Measurements from ENCODE around the gene MB21D2.
"Not testable (repeated sequence)": the region's sequence is repeated elsewhere in the genome, so short reads cannot be mapped to it uniquely, and the experiment has no call there.

Gene MB21D2

GRCh38 chr3:192917404-192918274 lies at the start of gene MB21D2:
Gene MB21D2 (minus strand): TSS chr3:192917856. CDS start chr3:192917840, 16 bp downstream.
- peak; percentile 89 for DNase-seq (ENCODE audit: low spot score)

- DNase-seq (ENCODE audit: low spot score): not testable (repeated sequence)
These were observed 47.5 kb upstream of the MB21D2 start for GRCh38 chr3:192964959-192965719.

- DNase-seq (ENCODE audit: low spot score): no peak
These were observed 42.1 kb upstream of the MB21D2 start for GRCh38 chr3:192959773-192960172.

GRCh38 chr3:192958219-192958872 lies 40.7 kb upstream of the MB21D2 start:
- no peak for DNase-seq (ENCODE audit: low spot score)

GRCh38 chr3:192957441-192958021 lies 39.9 kb upstream of the MB21D2 start:
- no peak for DNase-seq (ENCODE audit: low spot score)

GRCh38 chr3:192953926-192954325 lies 36.3 kb upstream of the MB21D2 start:
- no peak for DNase-seq (ENCODE audit: low spot score)

- DNase-seq (ENCODE audit: low spot score): no peak
These were observed 29.8 kb upstream of the MB21D2 start for GRCh38 chr3:192947421-192947820.

- no peak for DNase-seq (ENCODE audit: low spot score)
These were observed 25.7 kb upstream of the MB21D2 start for GRCh38 chr3:192943393-192943792.

- no peak for DNase-seq (ENCODE audit: low spot score)
These were observed 25.0 kb upstream of the MB21D2 start for GRCh38 chr3:192942625-192943024.

- DNase-seq (ENCODE audit: low spot score): no peak
These were observed 22.5 kb upstream of the MB21D2 start for GRCh38 chr3:192940129-192940528.

GRCh38 chr3:192935441-192935840 lies 17.8 kb upstream of the MB21D2 start:
- no peak for DNase-seq (ENCODE audit: low spot score)

GRCh38 chr3:192933779-192934460 lies 16.3 kb upstream of the MB21D2 start:
- no peak for DNase-seq (ENCODE audit: low spot score)

- DNase-seq (ENCODE audit: low spot score): no peak
These were observed 15.6 kb upstream of the MB21D2 start for GRCh38 chr3:192933259-192933658.

GRCh38 chr3:192931825-192932224 lies 14.2 kb upstream of the MB21D2 start:
- no peak for DNase-seq (ENCODE audit: low spot score)

GRCh38 chr3:192930577-192930976 lies 12.9 kb upstream of the MB21D2 start:
- no peak for DNase-seq (ENCODE audit: low spot score)

- no peak for DNase-seq (ENCODE audit: low spot score)
These were observed 12.3 kb upstream of the MB21D2 start for GRCh38 chr3:192929755-192930547.

GRCh38 chr3:192929146-192929545 lies 11.5 kb upstream of the MB21D2 start:
- no peak for DNase-seq (ENCODE audit: low spot score)

- no peak for DNase-seq (ENCODE audit: low spot score)
These were observed 11.1 kb upstream of the MB21D2 start for GRCh38 chr3:192928720-192929119.

GRCh38 chr3:192928016-192928415 lies 10.4 kb upstream of the MB21D2 start:
- no peak for DNase-seq (ENCODE audit: low spot score)

- no peak for DNase-seq (ENCODE audit: low spot score)
These were observed 9.4 kb upstream of the MB21D2 start for GRCh38 chr3:192927016-192927415.

GRCh38 chr3:192923731-192924130 lies 6.1 kb upstream of the MB21D2 start:
- DNase-seq (ENCODE audit: low spot score): no peak
